Fibroblast of lung (primary cell): ENCODE measurements around the gene DHRS4. TPM values are rescaled to one million over a fixed set of nuclear protein-coding genes. Genes with fewer than 3 reads are reported as not detected.
"Not testable (repeated sequence)": the region's sequence is repeated elsewhere in the genome, so short reads cannot be mapped to it uniquely, and the experiment has no call there.

Source experiments
- DNase-seq, 2 donors: peaks; one replicate each; pipeline versions ENCODE4 v3.0.0 to v3.0.0-alpha.2; 2010; ENCODE audit warnings: low read depth in 2 of 2
- H2AFZ ChIP-seq: 2 replicates; pipeline ENCODE4 v1.5.1; 2012; ENCODE audit warnings: low read length, control low read depth, inconsistent platforms
- H3K27ac ChIP-seq: 2 replicates; pipeline ENCODE4 v1.5.1; 2011; ENCODE audit warnings: low read length, control low read depth; ENCODE audit not compliant: insufficient read depth
- H3K27me3 ChIP-seq: 2 replicates; pipeline ENCODE4 v1.5.1; 2011; ENCODE audit warnings: mild to moderate bottlenecking, low read length; ENCODE audit not compliant: control insufficient read depth, insufficient read depth
- H3K36me3 ChIP-seq: 2 replicates; pipeline ENCODE4 v1.5.1; 2011; ENCODE audit warnings: low read length; ENCODE audit not compliant: control insufficient read depth, insufficient read depth
- H3K4me1 ChIP-seq: 2 replicates; pipeline ENCODE4 v1.5.1; 2011; ENCODE audit warnings: low read length; ENCODE audit not compliant: control insufficient read depth, insufficient read depth; ENCODE audit errors: extremely low read depth
- H3K4me2 ChIP-seq: 2 replicates; pipeline ENCODE4 v1.5.1; 2011; ENCODE audit warnings: low read length, control low read depth; ENCODE audit not compliant: insufficient read depth; ENCODE audit errors: extremely low read depth
- H3K4me3 ChIP-seq, 4 experiments: fragments of 200-600 bp in 1 of 4; sonication (generic) in 1 of 4; replicated peaks in 1 of 4; 2 replicates each; pipeline ENCODE4 v1.5.1; 2011 to 2016; ENCODE audit warnings: low read length in 4 of 4, low read depth in 3 of 4, mild to moderate bottlenecking in 3 of 4, control low read depth in 2 of 4, inconsistent platforms in 1 of 4, mixed read lengths in 1 of 4; ENCODE audit not compliant: insufficient read depth in 1 of 4; ENCODE audit errors: control extremely low read depth in 1 of 4
- H3K79me2 ChIP-seq: 2 replicates; pipeline ENCODE4 v1.5.1; 2012; ENCODE audit warnings: mild to moderate bottlenecking, low read length, inconsistent platforms; ENCODE audit not compliant: control insufficient read depth, insufficient read depth
- H3K9ac ChIP-seq: 2 replicates; pipeline ENCODE4 v1.5.1; 2011; ENCODE audit warnings: mild to moderate bottlenecking, low read length, control low read depth; ENCODE audit not compliant: insufficient read depth
- H3K9me3 ChIP-seq: 2 replicates; pipeline ENCODE4 v1.5.1; 2012; ENCODE audit warnings: low read depth, low read length; ENCODE audit not compliant: control insufficient read depth, insufficient read depth
- H4K20me1 ChIP-seq: 2 replicates; pipeline ENCODE4 v1.5.1; 2011; ENCODE audit warnings: low read length; ENCODE audit not compliant: control insufficient read depth, insufficient read depth; ENCODE audit errors: extremely low read depth
- polyA plus RNA-seq, 2 donors: library from polyadenylated mRNA; depleted of rRNA in 1 of 2; stranded (reverse) in 1 of 2; unstranded in 1 of 2; fragments of >200 nt; gene quantifications; 2 replicates each; pipeline ENCODE4 v1.2.1, GENCODE V29; 2011 to 2012; ENCODE audit warnings: missing spikeins in 1 of 2
- total RNA-seq: library from RNA; depleted of rRNA; stranded (reverse); fragments of >200 nt; gene quantifications from 2 replicates; pipeline ENCODE4 v1.2.1, GENCODE V29; 2014
- TF ChIP-seq, protein P1 (sequence below), 2 donors: IDR thresholded peaks in 1 of 2; conservative IDR thresholded peaks in 1 of 2; 1 replicate in 1 of 2; 2 replicates in 1 of 2; pipeline ENCODE4 v1.5.1; 2011 to 2012; ENCODE audit warnings: low read length in 2 of 2, control low read depth in 1 of 2, inconsistent platforms in 1 of 2, low read depth in 1 of 2, mild to moderate bottlenecking in 1 of 2

DHRS4 gene
- total and polyA plus RNA-seq, 2 donors (not counting 1 experiment from before 2014, with no cell fraction given) = 30.5 to 54.7 TPM

DNA sequence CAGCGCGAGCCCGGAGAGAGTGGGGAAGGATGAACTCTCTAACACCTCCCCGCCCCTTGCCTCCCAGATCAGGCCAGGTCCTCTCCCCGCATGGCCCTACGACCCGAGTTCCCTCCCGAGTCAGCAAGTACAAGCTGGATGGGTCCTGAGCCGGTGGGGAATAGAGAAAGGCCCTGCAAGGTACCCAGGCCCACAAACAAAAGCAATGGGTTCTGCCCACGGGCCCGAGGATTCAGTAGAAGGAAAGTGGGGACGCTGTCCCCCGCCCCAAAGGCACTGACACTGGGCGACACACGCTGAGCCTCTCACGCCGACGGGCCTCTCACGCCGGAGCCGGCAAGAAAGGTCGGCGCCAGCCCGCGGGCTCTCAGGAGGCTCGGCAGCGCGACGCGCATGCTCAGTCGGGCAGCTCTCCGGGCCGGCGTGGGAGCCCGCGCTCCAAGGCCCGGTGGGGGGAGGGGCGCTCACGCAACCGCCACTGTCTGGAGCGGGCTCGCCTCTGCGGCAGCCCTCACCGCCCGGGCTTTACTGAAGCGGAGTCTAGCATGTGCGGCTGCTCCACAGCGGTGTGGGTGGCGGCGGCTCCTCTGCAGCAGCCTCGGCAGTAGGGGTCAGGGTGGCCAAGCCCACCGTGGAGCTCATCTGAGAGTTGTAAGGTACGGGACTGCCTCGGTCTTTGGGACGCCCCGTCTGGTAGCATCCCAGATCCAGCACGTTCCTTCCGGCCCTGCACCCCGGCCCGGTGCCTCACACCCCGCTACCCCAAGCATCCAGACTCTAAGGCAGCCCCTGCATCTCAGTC lies 16.1 kb downstream of the DHRS4 start:
- not testable (repeated sequence) for H3K4me1 ChIP-seq, H3K36me3 ChIP-seq, H3K9ac ChIP-seq, H3K27me3 ChIP-seq, H3K4me2 ChIP-seq, H3K79me2 ChIP-seq, H4K20me1 ChIP-seq, H3K27ac ChIP-seq, H3K9me3 ChIP-seq, H2AFZ ChIP-seq
- H3K4me3 ChIP-seq = peak overlapping the region in 2 of 4 experiments; percentile 16 to 49
- DNase-seq = peak in 1 of 2 donors; percentile 22

DNA sequence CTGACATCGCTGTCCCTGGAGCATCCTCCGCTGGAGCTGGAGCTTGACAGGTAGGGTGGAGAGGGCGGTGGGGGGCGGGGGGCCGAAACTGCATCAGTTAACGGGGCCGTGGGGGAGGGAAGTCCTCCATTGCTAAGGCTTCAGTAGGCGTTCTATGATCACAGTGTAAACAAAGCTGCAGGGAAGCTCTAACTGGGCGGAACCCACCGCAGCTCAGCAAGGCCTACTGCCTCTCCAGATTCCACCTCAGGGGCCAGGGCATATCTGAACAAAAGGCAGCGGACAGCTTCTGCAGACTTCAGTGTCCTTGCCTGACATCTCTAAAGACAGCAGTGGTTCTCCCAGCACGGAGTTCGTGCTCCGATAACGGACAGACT lies 16.7 kb downstream of the DHRS4 start:
- not testable (repeated sequence) for H3K4me3 ChIP-seq, H2AFZ ChIP-seq, H3K79me2 ChIP-seq, H3K27me3 ChIP-seq, H3K36me3 ChIP-seq, H3K9ac ChIP-seq, H3K4me2 ChIP-seq, H3K4me1 ChIP-seq, H3K9me3 ChIP-seq, H3K27ac ChIP-seq, H4K20me1 ChIP-seq, DNase-seq

DNA sequence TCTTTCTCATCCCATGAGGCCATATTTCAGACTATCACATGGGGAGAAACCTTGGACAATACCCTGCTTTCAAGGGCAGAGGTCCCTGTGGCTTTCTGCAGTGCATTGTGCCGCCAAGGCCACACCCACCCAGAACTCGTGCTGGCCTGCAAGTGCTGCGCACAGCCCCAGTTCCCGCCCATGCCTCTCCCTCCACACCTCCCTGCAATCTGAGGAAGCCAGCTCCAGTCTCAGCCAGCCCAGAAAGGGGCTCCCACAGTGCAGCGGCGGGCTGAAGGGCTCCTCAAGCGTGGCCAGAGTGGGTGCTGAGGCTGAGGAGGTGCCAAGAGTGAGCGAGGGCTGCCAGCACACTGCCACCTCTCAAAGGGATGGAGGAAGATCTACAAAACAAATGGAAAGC lies 19.6 kb downstream of the DHRS4 start:
- H3K79me2 ChIP-seq, H3K9ac ChIP-seq, H3K9me3 ChIP-seq, H4K20me1 ChIP-seq, H3K4me2 ChIP-seq, H3K4me3 ChIP-seq, H2AFZ ChIP-seq, H3K27me3 ChIP-seq, H3K36me3 ChIP-seq, DNase-seq, H3K27ac ChIP-seq, H3K4me1 ChIP-seq: not testable (repeated sequence)

DNA sequence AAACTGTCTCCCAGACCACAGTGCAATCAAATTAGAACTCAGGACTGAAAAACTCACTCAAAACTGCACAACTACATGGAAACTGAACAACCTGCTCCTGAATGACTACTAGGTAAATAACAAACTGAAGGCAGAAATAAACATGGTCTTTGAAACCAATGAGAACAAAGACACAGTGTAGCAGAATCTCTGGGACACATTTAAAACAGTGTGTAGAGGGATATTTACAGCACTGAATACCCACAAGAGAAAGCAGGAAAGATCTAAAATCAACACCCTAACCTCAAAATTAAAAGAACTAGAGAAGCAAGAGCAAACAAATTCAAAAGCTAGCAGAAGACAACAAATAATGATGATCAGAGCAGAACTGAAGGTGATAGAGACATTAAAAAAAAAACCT lies 20.5 kb downstream of the DHRS4 start:
- H3K4me2 ChIP-seq, H3K9me3 ChIP-seq, H3K4me1 ChIP-seq, H2AFZ ChIP-seq, H4K20me1 ChIP-seq, H3K36me3 ChIP-seq, H3K9ac ChIP-seq, H3K27me3 ChIP-seq, DNase-seq, H3K27ac ChIP-seq, H3K4me3 ChIP-seq, H3K79me2 ChIP-seq: not testable (repeated sequence)

DNA sequence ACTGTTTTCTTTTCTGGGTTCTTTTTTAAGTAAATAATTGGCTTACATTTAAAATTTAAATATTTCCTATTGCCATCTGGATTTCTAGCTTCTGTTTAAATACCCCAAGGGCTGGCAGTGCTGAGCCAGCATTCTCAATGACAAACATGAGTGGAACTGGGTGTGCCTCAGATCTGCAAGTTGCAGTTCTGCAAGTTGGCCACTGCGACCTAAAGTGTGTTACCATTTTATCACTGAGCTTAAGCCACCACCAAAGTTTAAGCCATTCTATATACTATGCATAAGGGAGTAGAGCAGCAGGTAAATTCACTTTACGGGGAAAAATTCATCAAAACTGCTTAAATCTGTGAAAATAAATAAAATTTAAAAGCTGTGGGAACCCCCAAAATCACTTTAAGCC lies 23.6 kb downstream of the DHRS4 start:
- not testable (repeated sequence) for H3K79me2 ChIP-seq, H3K9ac ChIP-seq, H4K20me1 ChIP-seq, DNase-seq, H3K27ac ChIP-seq, H2AFZ ChIP-seq, H3K9me3 ChIP-seq, H3K36me3 ChIP-seq, H3K27me3 ChIP-seq, H3K4me1 ChIP-seq, H3K4me2 ChIP-seq, H3K4me3 ChIP-seq
- TF ChIP-seq, protein P1, sequence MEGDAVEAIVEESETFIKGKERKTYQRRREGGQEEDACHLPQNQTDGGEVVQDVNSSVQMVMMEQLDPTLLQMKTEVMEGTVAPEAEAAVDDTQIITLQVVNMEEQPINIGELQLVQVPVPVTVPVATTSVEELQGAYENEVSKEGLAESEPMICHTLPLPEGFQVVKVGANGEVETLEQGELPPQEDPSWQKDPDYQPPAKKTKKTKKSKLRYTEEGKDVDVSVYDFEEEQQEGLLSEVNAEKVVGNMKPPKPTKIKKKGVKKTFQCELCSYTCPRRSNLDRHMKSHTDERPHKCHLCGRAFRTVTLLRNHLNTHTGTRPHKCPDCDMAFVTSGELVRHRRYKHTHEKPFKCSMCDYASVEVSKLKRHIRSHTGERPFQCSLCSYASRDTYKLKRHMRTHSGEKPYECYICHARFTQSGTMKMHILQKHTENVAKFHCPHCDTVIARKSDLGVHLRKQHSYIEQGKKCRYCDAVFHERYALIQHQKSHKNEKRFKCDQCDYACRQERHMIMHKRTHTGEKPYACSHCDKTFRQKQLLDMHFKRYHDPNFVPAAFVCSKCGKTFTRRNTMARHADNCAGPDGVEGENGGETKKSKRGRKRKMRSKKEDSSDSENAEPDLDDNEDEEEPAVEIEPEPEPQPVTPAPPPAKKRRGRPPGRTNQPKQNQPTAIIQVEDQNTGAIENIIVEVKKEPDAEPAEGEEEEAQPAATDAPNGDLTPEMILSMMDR (conservative IDR thresholded peaks at IDR 0.05 in 1 of 2, IDR thresholded peaks at IDR 0.05 in 1 of 2; ENCODE audit: low read depth in 1 of 2, low read length in 2 of 2) = peak in 1 of 2 donors; percentile 7

DNA sequence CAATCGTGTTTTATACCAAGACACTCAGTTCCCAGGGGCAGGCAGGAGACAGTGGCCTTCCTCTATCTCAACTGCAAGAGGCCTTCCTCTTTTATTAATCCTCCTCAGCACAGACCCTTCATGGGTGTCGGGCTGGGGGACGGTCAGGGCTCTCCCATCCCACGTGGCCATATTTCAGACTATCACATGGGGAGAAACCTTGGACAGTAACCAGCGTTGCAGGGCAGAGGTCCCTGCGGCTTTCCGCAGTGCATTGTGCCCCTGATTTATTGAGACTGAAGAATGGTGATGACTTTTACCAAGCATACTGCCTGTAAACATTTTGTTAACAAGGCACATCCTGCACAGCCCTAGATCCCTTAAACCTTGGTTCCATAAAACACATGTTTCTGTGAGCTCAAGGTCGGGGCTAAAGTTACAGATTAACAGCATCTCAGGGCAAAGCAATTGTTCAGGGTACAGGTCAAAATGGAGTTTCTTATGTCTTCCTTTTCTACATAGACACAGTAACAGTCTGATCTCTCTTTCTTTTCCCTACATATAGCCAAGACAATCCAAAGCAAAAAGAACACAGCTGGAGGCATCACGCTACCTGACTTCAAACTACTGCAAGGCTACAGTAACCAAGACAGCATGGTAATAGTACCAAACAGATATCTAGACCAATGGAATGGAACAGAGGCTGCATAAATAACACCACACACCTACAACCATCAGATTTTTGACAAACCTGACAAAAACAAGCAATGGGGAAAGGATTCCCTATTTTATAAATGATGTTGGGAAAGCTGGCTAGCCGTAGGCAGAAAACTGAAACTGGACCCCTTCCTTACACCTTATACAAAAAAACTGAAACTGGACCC lies 28.6 kb downstream of the DHRS4 start:
- not testable (repeated sequence) for H3K4me1 ChIP-seq, H3K27me3 ChIP-seq, DNase-seq

More for the DNA sequence above, 28.6 kb downstream of the DHRS4 start:
- H3K9ac ChIP-seq, H3K36me3 ChIP-seq, H3K9me3 ChIP-seq, H3K4me3 ChIP-seq, H3K27ac ChIP-seq, H3K4me2 ChIP-seq, H4K20me1 ChIP-seq, H2AFZ ChIP-seq, H3K79me2 ChIP-seq: not testable (repeated sequence)
